Testis (tissue), 3 donors: Measurements from ENCODE around the gene GARS1. TPM values are rescaled to one million over a fixed set of nuclear protein-coding genes. Genes with fewer than 3 reads are reported as not detected.

Experiments used
- DNase-seq: peaks from one replicate; pipeline ENCODE4 v3.0.0-alpha.2; 2019
- H3K27ac ChIP-seq, 2 donors: fragments of 200-600 bp; sonication (generic); one replicate each; pipeline ENCODE4 v1.5.1; 2019
- H3K27me3 ChIP-seq: fragments of 200-600 bp; sonication (generic); one replicate; pipeline ENCODE4 v1.5.1; 2019
- H3K36me3 ChIP-seq: fragments of 200-600 bp; sonication (generic); one replicate; pipeline ENCODE4 v1.5.1; 2017; ENCODE audit warnings: low read depth; ENCODE audit errors: missing control alignments
- H3K4me1 ChIP-seq: fragments of 200-600 bp; sonication (generic); one replicate; pipeline ENCODE4 v1.5.1; 2019
- H3K4me3 ChIP-seq, 2 donors: fragments of 200-600 bp; sonication (generic); one replicate each; pipeline ENCODE4 v1.5.1; 2017 to 2019
- H3K9me3 ChIP-seq: fragments of 200-600 bp; sonication (generic); one replicate; pipeline ENCODE4 v1.5.1; 2017
- POLR2A ChIP-seq: fragments of 450-650 bp; IDR thresholded peaks from one replicate; pipeline ENCODE4 v1.6.1; 2017; ENCODE audit warnings: antibody characterized with exemption, mild to moderate bottlenecking, moderate library complexity
- WGBS, 2 donors: methylation state at CpG; one replicate each; pipeline ENCODE4 v1.1.5; 2018; 5-methylcytosine and 5-hydroxymethylcytosine counted together
- intact Hi-C: fragments of 100-400 bp; cut with DNase I; formaldehyde crosslinking; loops from one replicate; pipeline ENCODE4 v1.15.1; 2023; ENCODE audit warnings: low total_unique reads
- polyA plus RNA-seq: library from polyadenylated mRNA; stranded (reverse); fragments of 350-450 nt; fragmentation: Illumina TruSeq; extraction: RNeasy Lipid Tissue Mini Kit (QIAGEN cat#74804); gene quantifications from one replicate; pipeline ENCODE4 v1.2.3, GENCODE V29; 2014; ENCODE audit warnings: low read depth, low replicate concordance; ENCODE audit not compliant: insufficient read depth
- total RNA-seq, 2 donors: library from RNA; depleted of rRNA; stranded (reverse); fragments of >200 nt; gene quantifications; one replicate each; pipeline ENCODE4 v1.2.3, GENCODE V29; 2016
- TF ChIP-seq, protein P1 (sequence below), 3 experiments: fragments of 450-650 bp in 2 of 3; fragments of 200-600 bp in 1 of 3; sonication (generic) in 1 of 3; IDR thresholded peaks; one replicate each; pipeline ENCODE4 v1.5.1; 2016 to 2019; ENCODE audit warnings: antibody characterized with exemption in 3 of 3, mild to moderate bottlenecking in 2 of 3, moderate library complexity in 1 of 3

The GARS1 gene
- total and polyA plus RNA-seq, 3 donors from 2014 or later, result 104 to 115 (median 110) TPM

DNA sequence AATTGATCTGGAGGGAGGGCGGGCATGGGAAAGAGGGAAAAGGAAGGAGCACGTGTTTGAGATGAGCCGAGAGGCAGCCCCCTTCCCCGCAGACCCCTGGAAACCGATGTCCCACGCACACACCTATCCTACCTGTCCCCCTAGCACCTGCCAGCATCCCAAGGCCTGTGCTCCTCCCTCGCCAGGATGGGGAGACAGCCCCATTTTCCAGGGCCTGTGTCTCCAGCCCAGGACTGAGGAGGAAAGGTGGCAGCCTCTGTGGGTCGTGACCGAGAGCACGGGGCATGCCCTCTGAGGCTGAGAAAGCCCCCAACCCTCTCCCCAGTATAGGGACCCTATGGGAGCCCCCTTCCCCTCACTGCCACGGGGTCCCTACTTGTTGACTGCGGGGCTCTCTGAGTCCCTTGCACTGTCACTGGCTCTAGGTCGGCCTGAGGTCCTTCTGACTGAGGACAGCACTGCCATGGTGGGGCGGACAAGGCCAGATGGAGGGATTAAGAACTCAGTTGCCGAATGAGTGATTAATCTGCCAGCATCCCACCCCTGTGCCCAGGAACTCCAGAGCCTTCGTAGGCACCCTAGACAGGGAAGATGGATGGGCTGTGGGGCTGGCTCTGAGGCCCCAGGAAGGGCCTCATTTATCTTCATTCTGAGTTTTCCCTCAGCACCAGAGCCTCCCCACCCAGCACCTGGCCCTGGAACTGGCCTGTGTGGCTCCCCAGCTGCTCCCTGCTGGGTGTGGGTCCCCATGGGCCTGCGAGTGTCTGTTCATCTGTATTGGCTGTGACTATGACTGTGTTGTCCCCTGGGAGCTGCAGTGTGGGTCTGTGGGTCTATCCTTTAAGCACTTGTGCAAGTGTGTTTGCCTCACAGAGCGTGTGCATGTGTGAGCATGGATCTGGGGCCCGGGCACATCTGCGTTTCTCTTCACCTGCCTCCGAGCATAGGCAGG, 61.6 kb downstream of the GARS1 start:
- no peak for DNase-seq
- H3K4me3 ChIP-seq, result no peak overlapping the region
- H3K27ac ChIP-seq, result no peak overlapping the region
- 80 to 84% methylated on average over 12 to 21 of the region's 21 CpGs for WGBS, 2 donors
- no peaks in the 10 kb centered on the region for H3K36me3 ChIP-seq
- intact Hi-C loops, result no loop called here
- no peak for TF ChIP-seq POLR2A
- TF ChIP-seq, protein P1, sequence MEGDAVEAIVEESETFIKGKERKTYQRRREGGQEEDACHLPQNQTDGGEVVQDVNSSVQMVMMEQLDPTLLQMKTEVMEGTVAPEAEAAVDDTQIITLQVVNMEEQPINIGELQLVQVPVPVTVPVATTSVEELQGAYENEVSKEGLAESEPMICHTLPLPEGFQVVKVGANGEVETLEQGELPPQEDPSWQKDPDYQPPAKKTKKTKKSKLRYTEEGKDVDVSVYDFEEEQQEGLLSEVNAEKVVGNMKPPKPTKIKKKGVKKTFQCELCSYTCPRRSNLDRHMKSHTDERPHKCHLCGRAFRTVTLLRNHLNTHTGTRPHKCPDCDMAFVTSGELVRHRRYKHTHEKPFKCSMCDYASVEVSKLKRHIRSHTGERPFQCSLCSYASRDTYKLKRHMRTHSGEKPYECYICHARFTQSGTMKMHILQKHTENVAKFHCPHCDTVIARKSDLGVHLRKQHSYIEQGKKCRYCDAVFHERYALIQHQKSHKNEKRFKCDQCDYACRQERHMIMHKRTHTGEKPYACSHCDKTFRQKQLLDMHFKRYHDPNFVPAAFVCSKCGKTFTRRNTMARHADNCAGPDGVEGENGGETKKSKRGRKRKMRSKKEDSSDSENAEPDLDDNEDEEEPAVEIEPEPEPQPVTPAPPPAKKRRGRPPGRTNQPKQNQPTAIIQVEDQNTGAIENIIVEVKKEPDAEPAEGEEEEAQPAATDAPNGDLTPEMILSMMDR (IDR thresholded peaks at IDR 0.05), result no peak
- no peaks in the 10 kb centered on the region for H3K27me3 ChIP-seq
- no peaks in the 10 kb centered on the region for H3K9me3 ChIP-seq
- no peaks in the 10 kb centered on the region for H3K4me1 ChIP-seq

DNA sequence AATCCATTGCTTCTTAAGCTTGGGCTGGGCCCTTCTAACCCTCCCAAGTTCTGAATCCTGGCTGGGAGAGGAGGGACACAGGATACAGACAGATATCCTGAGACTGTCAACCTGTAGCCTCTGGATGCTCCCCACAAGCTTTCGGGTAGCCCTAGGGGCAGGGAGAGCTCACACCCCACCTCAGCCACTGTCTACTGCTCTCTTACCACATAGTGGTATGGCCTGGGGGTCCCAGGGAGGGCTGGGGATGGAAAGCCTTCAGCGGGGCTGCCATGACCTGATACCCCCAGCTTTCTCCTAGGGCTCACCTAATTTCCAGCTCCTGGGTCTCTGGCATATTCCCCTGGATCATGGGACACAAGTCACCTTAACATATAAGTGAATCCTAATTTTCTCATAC, 62.5 kb downstream of the GARS1 start:
- DNase-seq, result no peak
- no peak overlapping the region for H3K4me3 ChIP-seq
- intact Hi-C loops, result no loop called here
- H3K4me1 ChIP-seq, result no peaks in the 10 kb centered on the region
- 100% methylated on average over 2 of the region's 2 CpGs for WGBS, 2 donors
- no peaks in the 10 kb centered on the region for H3K9me3 ChIP-seq
- H3K27me3 ChIP-seq, result no peaks in the 10 kb centered on the region
- TF ChIP-seq POLR2A, result no peak
- TF ChIP-seq, protein P1 (IDR thresholded peaks at IDR 0.05), result no peak
- H3K27ac ChIP-seq, result no peak overlapping the region
- H3K36me3 ChIP-seq, result no peaks in the 10 kb centered on the region

DNA sequence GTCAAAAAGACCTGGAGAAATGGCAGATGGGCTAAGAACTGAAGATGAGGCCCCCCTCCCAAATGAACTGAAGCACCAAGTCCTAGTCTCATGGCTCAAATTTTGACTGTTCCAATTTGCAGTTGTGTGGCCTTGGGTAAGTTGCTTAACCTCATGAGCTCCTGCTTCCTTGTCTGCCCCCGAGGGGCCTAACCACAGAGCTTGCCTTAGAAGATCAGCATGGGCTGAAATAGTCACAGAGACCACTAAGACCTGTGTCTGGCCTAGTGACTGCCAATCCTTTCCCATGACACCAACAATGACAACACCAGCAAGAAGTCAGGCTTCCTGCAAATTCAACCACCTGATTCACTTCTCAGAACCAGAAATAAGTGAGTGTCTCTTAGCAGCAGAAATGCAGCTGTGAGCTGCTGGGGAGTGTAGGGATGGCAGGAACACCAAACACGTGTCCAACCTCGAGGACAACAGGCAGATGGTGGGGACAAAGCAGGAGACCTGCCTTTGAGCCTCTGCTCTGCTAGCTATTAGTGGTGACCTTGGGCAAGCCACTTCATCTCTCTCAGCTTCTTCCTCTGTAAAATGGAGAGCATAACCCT, 63.9 kb downstream of the GARS1 start:
- Histone ChIP-seq H3K4me3 (no peak overlapping the region), H3K27me3 (no peaks in the 10 kb centered on the region), H3K9me3 (no peaks in the 10 kb centered on the region), H3K4me1 (no peaks in the 10 kb centered on the region), H3K27ac (no peak overlapping the region), H3K36me3 (no peaks in the 10 kb centered on the region)
- TF ChIP-seq POLR2A, result no peak
- TF ChIP-seq, protein P1 (IDR thresholded peaks at IDR 0.05), result no peak
- DNase-seq, result no peak
- intact Hi-C loops, result no loop called here
- WGBS, 2 donors, result 83 to 85% methylated on average over 3 of the region's 3 CpGs

DNA sequence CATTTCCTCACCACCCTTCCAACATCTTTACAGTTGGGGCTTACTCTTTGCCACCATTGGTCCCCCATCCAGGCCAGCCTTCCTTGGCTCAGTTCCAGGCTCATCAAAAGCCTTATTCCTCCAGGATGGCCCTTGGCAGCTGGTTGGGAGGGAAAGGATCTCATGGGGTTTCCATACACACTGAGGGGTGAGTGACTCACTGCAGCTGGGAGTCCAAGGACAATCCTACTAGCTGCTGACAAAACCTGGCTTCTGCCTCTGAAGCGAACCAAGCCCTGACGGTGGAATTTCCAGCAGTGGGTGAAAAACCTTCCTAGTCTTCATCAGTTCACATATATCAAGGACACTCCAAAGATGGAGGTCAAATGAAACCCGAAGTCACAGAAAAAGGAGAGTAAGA, 64.6 kb downstream of the GARS1 start:
- H3K9me3 ChIP-seq, result no peaks in the 10 kb centered on the region
- H3K27ac ChIP-seq, result no peak overlapping the region
- H3K4me1 ChIP-seq, result no peaks in the 10 kb centered on the region
- no peak for DNase-seq
- H3K27me3 ChIP-seq, result no peaks in the 10 kb centered on the region
- no peak overlapping the region for H3K4me3 ChIP-seq
- intact Hi-C loops, result no loop called here
- TF ChIP-seq, protein P1 (IDR thresholded peaks at IDR 0.05), result no peak
- TF ChIP-seq POLR2A, result no peak
- no peaks in the 10 kb centered on the region for H3K36me3 ChIP-seq
- WGBS, 2 donors, result 58% methylated on average over 3 of the region's 3 CpGs
